T-helper 17 cell (primary cell): Measurements from ENCODE around the gene SEMA5A. TPM values are rescaled to one million over a fixed set of nuclear protein-coding genes. Genes with fewer than 3 reads are reported as not detected.

Experiments
- ATAC-seq: fragments of 150-1000 bp; cut with Tn5 transposase; 2 replicates; pipeline ENCODE4 v1.10.0; 2021; ENCODE audit warnings: mild to moderate bottlenecking, moderate library complexity
- DNase-seq, 3 donors: peaks; one replicate each; pipeline versions ENCODE4 v3.0.0 to v3.0.0-alpha.2; 2020 to 2021
- H3K9me3 ChIP-seq: one replicate; pipeline ENCODE4 v1.7.0; 2013; ENCODE audit warnings: low read length, mild to moderate bottlenecking; ENCODE audit not compliant: control insufficient read depth, poor library complexity, severe bottlenecking
- H3K27ac Mint-ChIP-seq: one replicate; pipeline ENCODE4 v1.8.0; 2022; ENCODE audit warnings: mild to moderate bottlenecking, moderate library complexity, mixed read lengths
- H3K27me3 Mint-ChIP-seq: one replicate; pipeline ENCODE4 v1.8.0; 2022; ENCODE audit warnings: mixed read lengths
- H3K36me3 Mint-ChIP-seq: one replicate; pipeline ENCODE4 v1.8.0; 2022; ENCODE audit warnings: low read depth, mixed read lengths
- H3K4me1 Mint-ChIP-seq: one replicate; pipeline ENCODE4 v1.8.0; 2022; ENCODE audit warnings: mild to moderate bottlenecking, mixed read lengths
- H3K4me3 Mint-ChIP-seq: one replicate; pipeline ENCODE4 v1.8.0; 2022; ENCODE audit warnings: mild to moderate bottlenecking, moderate library complexity, mixed read lengths
- total RNA-seq, 4 donors: library from RNA in 2 of 4; stranded (reverse) in 2 of 4; gene quantifications; one replicate each; pipeline ENCODE4 v1.2.3 and lab custom pipeline; 2022 to 2026

The SEMA5A gene
- total RNA-seq, 2 donors from 2014 or later: 0.75 to 0.94 TPM

DNA sequence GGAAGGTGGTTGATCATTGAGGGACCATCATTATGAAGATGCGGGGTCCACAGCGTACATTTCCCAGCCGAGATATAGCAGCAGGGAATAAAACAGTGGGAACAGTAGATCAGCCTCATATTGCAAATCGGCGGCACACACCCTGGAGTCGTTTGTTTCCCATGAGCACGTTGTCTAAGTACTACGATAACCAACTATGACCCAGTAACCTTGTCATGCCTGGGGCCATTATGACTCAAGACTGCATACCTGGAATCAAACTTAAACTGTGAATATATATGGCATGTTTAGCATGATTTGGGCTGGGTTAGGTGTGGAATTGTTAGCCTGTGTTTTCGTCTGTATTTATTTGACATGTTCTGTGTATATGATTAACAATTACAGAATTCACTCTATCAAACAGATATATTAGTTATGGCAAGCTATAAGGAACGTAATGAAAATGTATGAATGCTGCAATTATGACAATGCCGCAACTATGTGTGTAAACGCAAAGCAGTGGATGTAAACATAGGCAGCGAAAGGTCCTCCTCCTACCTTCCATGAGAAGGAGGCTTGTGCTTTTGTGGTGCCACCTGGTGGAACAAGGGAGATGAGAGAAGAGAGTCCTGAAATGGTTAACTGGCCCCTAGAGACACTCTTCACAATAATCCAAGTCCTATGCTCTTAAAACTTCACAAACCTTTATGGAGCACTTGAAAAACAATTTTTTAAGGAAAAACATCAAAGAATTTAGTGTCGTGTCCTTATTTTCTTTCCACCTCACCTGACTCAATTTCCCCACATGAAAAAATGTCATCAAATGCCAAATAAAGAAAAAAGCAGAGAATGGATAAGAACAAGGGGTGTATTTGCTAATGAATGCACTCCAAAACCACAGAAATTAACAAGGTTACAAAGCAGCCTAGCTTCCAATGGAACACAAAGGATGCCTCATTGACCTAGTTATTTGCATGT is 47.1 kb downstream of the SEMA5A start:
- Mint-ChIP-seq H3K27me3 (no peaks in the 10 kb centered on the region), H3K4me1 (no peaks in the 10 kb centered on the region), H3K27ac (no peak overlapping the region), H3K4me3 (no peak overlapping the region), H3K36me3 (no peaks in the 10 kb centered on the region)
- DNase-seq (no peak), ATAC-seq (no peak)
- H3K9me3 ChIP-seq: no peaks in the 10 kb centered on the region

DNA sequence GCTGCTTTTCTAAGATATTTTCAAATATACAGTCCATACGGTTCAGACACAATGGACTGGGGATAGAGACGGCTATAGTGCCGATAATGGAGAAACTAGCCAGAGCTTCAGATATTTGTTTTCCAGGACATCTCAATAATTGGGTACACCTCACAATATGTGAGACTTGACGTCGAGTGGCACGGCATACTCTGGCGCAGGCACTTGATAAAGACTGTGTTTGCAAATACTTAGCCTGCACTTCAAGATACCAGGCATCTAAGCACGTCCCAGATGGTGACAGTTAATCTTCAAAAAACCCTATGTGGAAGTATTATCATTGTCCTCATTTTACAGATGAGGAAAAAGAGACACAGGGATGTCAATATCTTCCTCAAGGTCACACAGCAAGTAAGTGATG is 48.5 kb downstream of the SEMA5A start:
- Mint-ChIP-seq H3K27ac (no peak overlapping the region), H3K27me3 (no peaks in the 10 kb centered on the region), H3K36me3 (no peaks in the 10 kb centered on the region), H3K4me1 (no peaks in the 10 kb centered on the region), H3K4me3 (no peak overlapping the region)
- DNase-seq (no peak), ATAC-seq (no peak)
- no peaks in the 10 kb centered on the region for H3K9me3 ChIP-seq

DNA sequence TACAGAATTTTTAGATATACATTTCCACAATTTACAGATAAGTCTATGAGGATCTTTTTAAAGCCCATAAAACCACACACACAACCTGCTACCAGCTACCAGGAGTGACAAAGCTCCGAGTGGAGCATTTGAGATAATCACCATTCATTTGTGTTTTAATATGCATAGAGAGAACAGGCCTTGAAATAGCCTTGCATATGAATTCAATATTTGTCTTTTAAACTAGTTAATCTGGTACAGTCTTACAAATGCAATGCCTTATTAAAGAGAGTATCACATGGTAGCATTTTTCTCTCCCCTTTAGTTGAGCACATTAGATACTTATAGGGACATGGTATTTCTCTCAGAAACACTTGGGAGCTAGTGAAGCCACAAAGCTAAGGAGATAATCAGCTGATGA is 49.1 kb downstream of the SEMA5A start:
- no peak for ATAC-seq
- Mint-ChIP-seq H3K27me3 (no peaks in the 10 kb centered on the region), H3K36me3 (no peaks in the 10 kb centered on the region), H3K4me3 (no peak overlapping the region), H3K4me1 (no peaks in the 10 kb centered on the region), H3K27ac (no peak overlapping the region)
- H3K9me3 ChIP-seq: no peaks in the 10 kb centered on the region
- no peak for DNase-seq

DNA sequence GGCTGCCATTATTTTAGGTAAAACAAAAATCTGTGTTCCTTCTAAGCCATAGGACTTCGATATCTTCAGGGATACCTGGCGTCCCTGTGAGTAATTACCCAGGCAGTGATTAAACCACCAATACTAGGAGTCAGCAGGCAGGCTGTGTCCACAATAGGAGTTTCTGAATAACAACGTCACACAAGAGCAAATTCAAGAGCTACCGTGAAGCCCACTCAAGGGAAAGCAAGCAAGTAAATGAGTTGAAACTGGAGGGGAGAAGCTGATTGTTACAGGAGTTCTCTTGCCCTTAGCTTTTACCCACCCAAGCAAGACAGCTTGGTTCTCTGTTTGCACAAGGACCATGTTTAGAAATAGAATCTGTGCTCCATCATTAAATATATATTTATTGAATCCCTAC is 50.8 kb downstream of the SEMA5A start:
- DNase-seq (no peak), ATAC-seq (no peak)
- Mint-ChIP-seq H3K4me3 (no peak overlapping the region), H3K36me3 (no peaks in the 10 kb centered on the region), H3K27me3 (no peaks in the 10 kb centered on the region), H3K4me1 (no peaks in the 10 kb centered on the region), H3K27ac (no peak overlapping the region)
- H3K9me3 ChIP-seq: no peaks in the 10 kb centered on the region

DNA sequence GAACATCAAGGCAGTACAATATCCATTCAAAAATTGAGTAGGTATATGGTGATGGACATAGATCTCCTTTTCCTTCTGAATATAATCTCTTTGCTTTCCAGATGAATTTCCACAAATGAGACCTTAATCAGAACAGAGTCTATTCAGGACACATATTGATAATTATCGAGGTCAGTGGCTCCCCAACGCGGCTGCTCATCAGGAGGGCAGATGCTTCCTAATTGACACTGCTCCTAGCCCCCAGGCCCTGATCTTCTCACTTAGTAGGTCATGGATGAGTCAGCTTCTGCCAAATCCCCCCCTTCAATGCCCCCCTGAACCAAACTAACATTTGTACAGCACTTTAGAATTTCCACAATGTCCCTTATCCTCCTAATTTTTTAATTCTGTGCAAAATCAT is 51.6 kb downstream of the SEMA5A start:
- Mint-ChIP-seq H3K4me1 (no peaks in the 10 kb centered on the region), H3K4me3 (no peak overlapping the region), H3K27ac (no peak overlapping the region), H3K36me3 (no peaks in the 10 kb centered on the region), H3K27me3 (no peaks in the 10 kb centered on the region)
- DNase-seq (no peak), ATAC-seq (no peak)
- no peaks in the 10 kb centered on the region for H3K9me3 ChIP-seq

DNA sequence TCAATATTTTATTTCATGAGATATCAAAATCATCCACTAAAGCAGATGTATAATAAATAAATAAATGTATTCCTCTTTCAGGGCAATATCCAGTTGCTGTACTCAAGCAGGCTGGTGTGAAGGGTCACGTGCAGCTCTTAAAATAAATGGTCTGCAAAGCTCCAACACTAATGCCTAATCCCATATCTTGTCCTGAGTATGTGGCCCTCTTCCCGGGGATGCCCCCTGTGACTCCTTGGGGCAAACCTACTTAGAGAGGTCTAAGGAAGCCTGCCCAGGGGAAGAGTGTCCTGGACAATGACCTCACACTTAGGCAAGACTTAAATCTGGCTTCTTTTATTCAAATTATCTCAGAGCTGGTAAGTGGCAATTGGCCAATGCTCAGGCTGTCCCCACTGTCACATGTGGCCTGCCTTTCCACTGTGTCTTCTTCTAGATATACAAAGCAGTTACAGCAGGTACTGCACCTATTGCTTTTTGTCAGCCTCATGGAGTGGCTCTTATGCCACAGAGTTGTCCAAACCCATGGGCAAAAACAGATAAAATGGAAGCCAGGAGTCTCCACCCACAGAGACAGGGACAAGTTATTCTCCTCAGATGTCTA is 55.3 kb downstream of the SEMA5A start:
- Mint-ChIP-seq H3K4me3 (no peak overlapping the region), H3K36me3 (no peaks in the 10 kb centered on the region)
- ATAC-seq: no peak

DNA sequence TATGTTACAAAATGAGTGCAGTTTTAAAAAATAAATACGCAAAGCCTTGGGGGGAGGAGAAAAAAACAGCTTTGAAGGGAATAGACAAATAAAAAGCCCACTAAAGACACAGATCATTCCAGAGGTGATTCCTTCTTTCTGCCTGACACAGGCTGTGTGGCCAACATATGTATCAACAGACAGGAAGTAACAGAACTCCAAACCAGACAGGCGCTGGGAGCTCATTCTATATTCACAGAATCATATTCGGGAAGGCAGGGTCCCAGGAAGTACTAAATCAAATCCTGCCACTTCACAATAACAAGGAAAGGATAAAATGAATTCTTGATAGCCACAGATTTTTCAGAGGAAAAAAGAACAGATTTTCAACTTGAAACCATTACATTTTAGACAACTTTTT is 62.1 kb downstream of the SEMA5A start:
- no peaks in the 10 kb centered on the region for H3K27me3 Mint-ChIP-seq
- H3K36me3 Mint-ChIP-seq: no peaks in the 10 kb centered on the region
- DNase-seq (no peak), ATAC-seq (no peak)
- no peaks in the 10 kb centered on the region for H3K4me1 Mint-ChIP-seq
- no peaks in the 10 kb centered on the region for H3K9me3 ChIP-seq
- no peak overlapping the region for H3K4me3 Mint-ChIP-seq
- H3K27ac Mint-ChIP-seq: no peak overlapping the region

More for the DNA sequence above, 55.3 kb downstream of the SEMA5A start:
- Mint-ChIP-seq H3K4me1 (no peaks in the 10 kb centered on the region), H3K27ac (no peak overlapping the region), H3K27me3 (no peaks in the 10 kb centered on the region)
- no peaks in the 10 kb centered on the region for H3K9me3 ChIP-seq
- DNase-seq: no peak

DNA sequence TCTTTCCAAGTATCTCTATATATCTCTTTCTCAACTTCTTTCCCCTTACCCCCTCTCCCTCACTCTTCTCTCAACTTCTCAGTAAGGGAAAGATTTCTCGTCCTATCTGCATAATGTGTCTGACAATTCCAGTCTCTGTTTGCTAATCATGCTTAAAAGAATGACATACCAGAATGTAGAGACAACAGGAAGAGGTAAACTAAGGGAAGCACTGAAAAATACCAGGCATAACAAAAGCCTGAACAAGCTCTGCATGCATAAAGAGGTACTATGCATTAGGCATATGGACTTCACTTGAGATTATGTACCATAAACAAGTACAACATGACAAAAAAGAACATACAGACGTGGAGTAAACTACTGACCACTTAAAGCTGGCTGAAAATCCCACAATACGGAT is 62.6 kb downstream of the SEMA5A start:
- no peak for DNase-seq
- H3K27ac Mint-ChIP-seq: no peak overlapping the region
- H3K4me3 Mint-ChIP-seq: no peak overlapping the region
- ATAC-seq: no peak
- H3K9me3 ChIP-seq: no peaks in the 10 kb centered on the region
- no peaks in the 10 kb centered on the region for H3K4me1 Mint-ChIP-seq
- H3K36me3 Mint-ChIP-seq: no peaks in the 10 kb centered on the region
- H3K27me3 Mint-ChIP-seq: no peaks in the 10 kb centered on the region

DNA sequence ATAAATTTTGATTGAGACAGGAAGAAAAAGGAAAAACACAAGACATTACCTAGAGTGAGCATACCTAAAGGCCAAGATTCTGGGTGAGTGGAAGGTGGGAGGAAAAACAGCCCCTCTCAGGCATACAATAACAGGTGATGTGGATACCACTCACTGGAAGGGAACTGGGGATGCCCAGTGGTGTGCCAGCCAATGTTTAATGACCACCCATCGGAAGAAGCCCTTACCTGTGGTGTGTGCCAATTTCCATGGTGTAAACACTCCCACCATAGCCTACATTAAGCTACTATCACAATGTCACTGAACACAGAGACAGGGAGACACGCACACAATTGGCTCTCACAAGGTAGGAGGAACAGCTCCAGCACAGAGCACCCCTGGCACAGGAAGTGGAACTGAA is 63.5 kb downstream of the SEMA5A start:
- Mint-ChIP-seq H3K4me1 (no peaks in the 10 kb centered on the region), H3K4me3 (no peak overlapping the region), H3K36me3 (no peaks in the 10 kb centered on the region), H3K27me3 (no peaks in the 10 kb centered on the region), H3K27ac (no peak overlapping the region)
- H3K9me3 ChIP-seq: no peaks in the 10 kb centered on the region
- DNase-seq: no peak
- ATAC-seq: no peak

DNA sequence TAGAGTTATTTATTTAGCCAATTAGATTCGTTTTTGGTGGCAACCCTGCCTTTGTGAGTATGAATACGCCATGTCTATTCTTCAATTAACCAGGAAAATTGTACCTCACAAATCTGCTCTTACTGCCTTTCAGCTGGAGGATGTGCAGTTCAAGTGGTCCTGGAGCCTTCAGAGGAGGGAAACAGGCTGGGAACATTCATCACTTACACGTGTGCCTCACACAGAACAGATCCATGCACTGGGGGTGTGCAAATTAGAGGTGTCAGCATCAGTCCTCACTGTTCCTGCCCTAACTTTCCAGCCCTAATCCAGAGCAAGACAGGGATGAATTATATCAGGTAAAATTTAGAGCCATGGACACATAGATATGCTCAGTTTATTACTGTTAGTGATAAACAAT is 65.4 kb downstream of the SEMA5A start:
- no peaks in the 10 kb centered on the region for H3K36me3 Mint-ChIP-seq

DNA sequence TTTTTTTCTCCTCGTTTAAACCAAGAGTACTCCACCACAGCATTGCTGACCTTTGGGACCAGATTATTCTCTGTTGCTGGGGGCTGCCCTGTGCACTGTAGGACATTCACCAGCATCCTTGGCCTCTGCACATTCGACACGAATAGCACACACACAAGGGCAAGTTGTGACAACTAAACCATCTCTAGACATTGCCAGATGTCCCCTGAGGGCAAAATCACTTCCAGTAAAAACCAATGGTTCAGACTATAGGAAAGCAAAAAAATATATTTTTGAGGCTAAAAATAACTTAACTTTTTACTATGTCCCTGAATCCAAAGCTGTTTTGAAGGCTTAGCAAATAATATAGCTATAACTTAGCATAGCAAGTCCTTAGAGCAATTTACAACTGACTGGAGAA is 65.9 kb downstream of the SEMA5A start:
- Mint-ChIP-seq H3K4me3 (no peak overlapping the region), H3K36me3 (no peaks in the 10 kb centered on the region), H3K27me3 (no peaks in the 10 kb centered on the region), H3K27ac (no peak overlapping the region), H3K4me1 (no peaks in the 10 kb centered on the region)
- ATAC-seq: no peak
- no peaks in the 10 kb centered on the region for H3K9me3 ChIP-seq
- no peak for DNase-seq

More for the DNA sequence above, 65.4 kb downstream of the SEMA5A start:
- ATAC-seq (no peak), DNase-seq (no peak)
- Mint-ChIP-seq H3K4me1 (no peaks in the 10 kb centered on the region), H3K4me3 (no peak overlapping the region), H3K27ac (no peak overlapping the region), H3K27me3 (no peaks in the 10 kb centered on the region)
- H3K9me3 ChIP-seq: no peaks in the 10 kb centered on the region

DNA sequence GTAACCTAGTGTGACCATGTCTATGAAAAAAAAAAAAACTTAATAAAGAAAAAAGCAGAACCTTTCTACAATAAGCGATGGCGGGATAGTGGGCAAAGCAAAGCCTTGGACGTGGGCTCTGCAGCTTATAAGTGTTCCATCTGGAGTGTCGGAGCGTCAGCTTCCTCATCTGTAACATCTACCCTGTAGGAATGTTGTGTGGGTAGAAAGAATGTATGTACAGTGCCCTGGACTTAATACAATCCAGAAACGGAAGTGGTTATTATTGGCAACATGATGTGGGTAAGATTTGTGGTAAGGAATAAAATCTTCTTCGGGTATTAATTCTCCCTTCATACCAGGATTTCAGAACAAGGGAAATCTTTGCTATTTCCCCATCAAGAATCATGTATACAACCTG is 66.5 kb downstream of the SEMA5A start:
- H3K4me3 Mint-ChIP-seq: no peak overlapping the region
- DNase-seq (no peak), ATAC-seq (no peak)
- H3K9me3 ChIP-seq: no peaks in the 10 kb centered on the region
- no peak overlapping the region for H3K27ac Mint-ChIP-seq
- no peaks in the 10 kb centered on the region for H3K27me3 Mint-ChIP-seq
- no peaks in the 10 kb centered on the region for H3K4me1 Mint-ChIP-seq
- no peaks in the 10 kb centered on the region for H3K36me3 Mint-ChIP-seq

DNA sequence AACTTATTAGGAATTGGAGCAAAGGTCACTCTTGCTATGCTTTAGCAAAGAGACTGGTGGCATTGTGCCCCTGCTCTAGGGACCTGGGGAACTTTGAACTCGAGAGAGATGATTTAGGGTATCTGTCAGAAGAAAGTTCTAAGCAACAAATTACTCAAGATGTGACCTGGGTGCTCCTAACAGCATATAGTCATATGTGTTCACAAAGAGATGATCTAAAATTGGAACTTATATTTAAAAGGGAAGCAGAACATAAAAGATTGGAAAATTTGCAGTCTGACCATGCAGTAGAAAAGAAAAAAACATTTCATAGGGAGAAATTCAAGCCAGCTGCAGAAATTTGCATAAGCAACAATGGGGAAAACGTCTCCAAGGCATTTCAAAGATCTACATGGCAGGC is 68.3 kb downstream of the SEMA5A start:
- no peak overlapping the region for H3K27ac Mint-ChIP-seq
- no peaks in the 10 kb centered on the region for H3K9me3 ChIP-seq
- ATAC-seq (no peak), DNase-seq (no peak)
- no peak overlapping the region for H3K4me3 Mint-ChIP-seq
- no peaks in the 10 kb centered on the region for H3K4me1 Mint-ChIP-seq
- H3K27me3 Mint-ChIP-seq: no peaks in the 10 kb centered on the region
- H3K36me3 Mint-ChIP-seq: no peaks in the 10 kb centered on the region
